Body of pancreas (tissue), 4 donors: ENCODE data around the gene RAPH1. TPM values are rescaled to one million over a fixed set of nuclear protein-coding genes. Genes with fewer than 3 reads are reported as not detected.

Experiments used
- ATAC-seq: fragments of 150-250 bp; one replicate; pipeline ENCODE4 v1.9.1; 2016
- DNase-seq, 4 donors: peaks; one replicate each; pipeline ENCODE4 v3.0.0-alpha.2; 2019
- H3K27ac ChIP-seq, 4 donors: fragments of 200-600 bp; sonication (generic); 1 replicate in 3 of 4; 2 replicates in 1 of 4; pipeline versions ENCODE4 v1.5.1 to v1.6.1; 2016 to 2019; ENCODE audit warnings: mild to moderate bottlenecking in 1 of 4, mixed read lengths in 1 of 4, moderate library complexity in 1 of 4
- H3K27me3 ChIP-seq, 2 donors: fragments of 200-600 bp; sonication (generic); one replicate each; pipeline ENCODE4 v1.6.0; 2016; ENCODE audit warnings: mild to moderate bottlenecking in 1 of 2
- H3K36me3 ChIP-seq, 2 donors: fragments of 200-600 bp; sonication (generic); replicated peaks in 1 of 2; 2 replicates each; pipeline ENCODE4 v1.5.1; 2016; ENCODE audit warnings: low read depth in 2 of 2; ENCODE audit not compliant: insufficient read depth in 1 of 2
- H3K4me1 ChIP-seq: fragments of 200-600 bp; sonication (generic); one replicate; pipeline ENCODE4 v1.6.0; 2016
- H3K4me3 ChIP-seq, 2 donors: fragments of 200-600 bp; sonication (generic); 1 replicate in 1 of 2; 2 replicates in 1 of 2; pipeline ENCODE4 v1.5.1; 2016 to 2019
- H3K9me3 ChIP-seq, 3 donors: fragments of 200-600 bp; sonication (generic); 1 replicate in 2 of 3; 2 replicates in 1 of 3; pipeline ENCODE4 v1.5.1; 2016
- CTCF ChIP-seq, 7 experiments: fragments of 450-650 bp in 4 of 7; fragments of 200-600 bp in 3 of 7; sonication (generic) in 3 of 7; IDR thresholded peaks; one replicate each; pipeline ENCODE4 v1.5.1; 2016 to 2019; ENCODE audit warnings: antibody characterized with exemption in 7 of 7
- POLR2A ChIP-seq, 3 donors: fragments of 450-650 bp; IDR thresholded peaks; one replicate each; pipeline ENCODE4 v1.6.1; 2016; ENCODE audit warnings: antibody characterized with exemption in 3 of 3, mild to moderate bottlenecking in 2 of 3
- WGBS, 2 donors: methylation state at CpG; one replicate each; pipeline ENCODE4 v1.1.5; 2017; 5-methylcytosine and 5-hydroxymethylcytosine counted together
- intact Hi-C: fragments of 100-400 bp; cut with DNase I; formaldehyde crosslinking; loops from one replicate; pipeline ENCODE4 v1.15.1; 2023
- total RNA-seq, 2 donors: library from RNA; depleted of rRNA; stranded (reverse); fragments of >200 nt; gene quantifications; one replicate each; pipeline ENCODE4 v1.1.0, GENCODE V29; 2016

RAPH1 gene
- total RNA-seq, 2 donors from 2014 or later, result 11.9 TPM

GRCh38 chr2:203440671-203441070, 94.4 kb downstream of the RAPH1 start:
- Histone ChIP-seq H3K4me1 (no peaks in the 10 kb centered on the region), H3K9me3 (no peaks in the 10 kb centered on the region), H3K4me3 (no peak overlapping the region), H3K27me3 (no peaks in the 10 kb centered on the region), H3K36me3 (peaks cover 0 to 10% of the 10 kb centered on the region in 2 donors), H3K27ac (no peak overlapping the region)
- intact Hi-C loops, result no loop called here
- WGBS, 2 donors, result 82 to 93% methylated on average over 3 to 4 of the region's 4 CpGs
- no peak for ATAC-seq
- no peak for DNase-seq
- TF ChIP-seq POLR2A (IDR thresholded peaks at IDR 0.05) (no peak), CTCF (IDR thresholded peaks at IDR 0.05) (no peak)

GRCh38 chr2:203438528-203438927, 96.6 kb downstream of the RAPH1 start:
- H3K4me1 ChIP-seq, result no peaks in the 10 kb centered on the region
- intact Hi-C loops, result no loop called here
- H3K9me3 ChIP-seq, result no peaks in the 10 kb centered on the region
- TF ChIP-seq POLR2A (IDR thresholded peaks at IDR 0.05) (no peak), CTCF (IDR thresholded peaks at IDR 0.05) (no peak)
- WGBS, 2 donors, result 83 to 88% methylated on average over 2 of the region's 2 CpGs
- peaks cover 0 to 10% of the 10 kb centered on the region in 2 donors for H3K36me3 ChIP-seq
- no peak overlapping the region for H3K4me3 ChIP-seq
- no peak for ATAC-seq
- no peaks in the 10 kb centered on the region for H3K27me3 ChIP-seq
- no peak for DNase-seq
- H3K27ac ChIP-seq, result no peak overlapping the region

- H3K27ac ChIP-seq, result no peak overlapping the region
- no peaks in the 10 kb centered on the region for H3K4me1 ChIP-seq
- WGBS, 2 donors, result 86 to 94% methylated on average over 4 of the region's 4 CpGs
- intact Hi-C loops, result no loop called here
- ATAC-seq, result no peak
- DNase-seq, result no peak
- H3K27me3 ChIP-seq, result no peaks in the 10 kb centered on the region
- H3K36me3 ChIP-seq, result peaks cover 0 to 10% of the 10 kb centered on the region in 2 donors
- no peaks in the 10 kb centered on the region for H3K9me3 ChIP-seq
- no peak for TF ChIP-seq POLR2A (IDR thresholded peaks at IDR 0.05)
- no peak for TF ChIP-seq CTCF (IDR thresholded peaks at IDR 0.05)
- no peak overlapping the region for H3K4me3 ChIP-seq
These were observed 97.6 kb downstream of the RAPH1 start for GRCh38 chr2:203437511-203437910.

- DNase-seq (no peak), ATAC-seq (no peak)
- H3K9me3 ChIP-seq, result no peaks in the 10 kb centered on the region
- H3K27ac ChIP-seq, result no peak overlapping the region
- intact Hi-C loops, result no loop called here
- no peaks in the 10 kb centered on the region for H3K4me1 ChIP-seq
- WGBS, 2 donors, result 79 to 86% methylated on average over 2 of the region's 2 CpGs
- H3K27me3 ChIP-seq, result no peaks in the 10 kb centered on the region
- no peak for TF ChIP-seq CTCF (IDR thresholded peaks at IDR 0.05)
- TF ChIP-seq POLR2A (IDR thresholded peaks at IDR 0.05), result no peak
- no peak overlapping the region for H3K4me3 ChIP-seq
- H3K36me3 ChIP-seq, result peaks cover 0 to 8% of the 10 kb centered on the region in 2 donors
These were observed 98.6 kb downstream of the RAPH1 start for GRCh38 chr2:203436496-203436895.

GRCh38 chr2:203432811-203433210, 102.3 kb downstream of the RAPH1 start:
- WGBS, 2 donors, result 59 to 66% methylated on average over 6 of the region's 6 CpGs
- TF ChIP-seq POLR2A (IDR thresholded peaks at IDR 0.05), result no peak
- TF ChIP-seq CTCF (IDR thresholded peaks at IDR 0.05), result no peak
- Histone ChIP-seq H3K4me1 (no peaks in the 10 kb centered on the region), H3K27me3 (no peaks in the 10 kb centered on the region), H3K4me3 (no peak overlapping the region), H3K27ac (no peak overlapping the region), H3K36me3 (peaks cover 0 to 1% of the 10 kb centered on the region in 2 donors), H3K9me3 (no peaks in the 10 kb centered on the region)
- intact Hi-C loops, result no loop called here
- DNase-seq (no peak), ATAC-seq (no peak)
